HepG2 (cell line): ENCODE measurements around the gene NDUFB7. TPM values are rescaled to one million over a fixed set of nuclear protein-coding genes. Genes with fewer than 3 reads are reported as not detected.

Source experiments
- BRCA1 ChIP-seq: sonication (generic); formaldehyde crosslinking; IDR thresholded peaks from 2 replicates; pipeline ENCODE4 v1.4.0; 2020; ENCODE audit warnings: missing genetic modification reagents
- FOXC1 ChIP-seq: sonication (generic); formaldehyde crosslinking; IDR thresholded peaks from 2 replicates; pipeline ENCODE4 v1.8.0; 2022; ENCODE audit warnings: mild to moderate bottlenecking, missing genetic modification reagents, borderline replicate concordance
- KLF15 ChIP-seq: sonication (generic); formaldehyde crosslinking; IDR thresholded peaks from 2 replicates; pipeline ENCODE4 v1.8.1; 2023; ENCODE audit warnings: borderline replicate concordance, mild to moderate bottlenecking, inconsistent platforms, missing genetic modification reagents, mixed read lengths
- MBNL3 ChIP-seq: fragments of 250-450 bp; sonication (Bioruptor Pico); conservative IDR thresholded peaks from 2 replicates; pipeline ENCODE4 v1.8.0; 2022; ENCODE audit warnings: mild to moderate bottlenecking, inconsistent platforms
- MED1 ChIP-seq: sonication (generic); formaldehyde crosslinking; IDR thresholded peaks from 2 replicates; pipeline ENCODE4 v1.4.0; 2020; ENCODE audit warnings: missing genetic modification reagents
- MTA3 ChIP-seq: sonication (generic); formaldehyde crosslinking; IDR thresholded peaks from 2 replicates; pipeline ENCODE4 v1.4.0; 2020; ENCODE audit warnings: missing genetic modification reagents
- MTF1 ChIP-seq: sonication (generic); formaldehyde crosslinking; IDR thresholded peaks from 2 replicates; pipeline ENCODE4 v1.5.0; 2020; ENCODE audit warnings: missing genetic modification reagents
- NPAS2 ChIP-seq: sonication (generic); formaldehyde crosslinking; IDR thresholded peaks from 2 replicates; pipeline ENCODE4 v1.8.0; 2022; ENCODE audit warnings: mild to moderate bottlenecking, missing genetic modification reagents, borderline replicate concordance
- NR1H2 ChIP-seq: sonication (generic); formaldehyde crosslinking; IDR thresholded peaks from 2 replicates; pipeline ENCODE4 v1.8.1; 2022; ENCODE audit warnings: low read depth, missing genetic modification reagents, borderline replicate concordance
- PPARG ChIP-seq: conservative IDR thresholded peaks from 2 replicates; pipeline ENCODE4 v1.6.1; 2016; ENCODE audit warnings: missing biosample characterization, missing genetic modification reagents
- PRPF4 ChIP-seq: fragments of 200-400 bp; formaldehyde crosslinking; IDR thresholded peaks from 2 replicates; pipeline ENCODE4 v1.6.1; 2016; ENCODE audit warnings: low read length, low read depth; ENCODE audit not compliant: poor library complexity, severe bottlenecking
- RFX1 ChIP-seq: fragments of 450-650 bp; IDR thresholded peaks from 2 replicates; pipeline ENCODE4 v1.6.1; 2017
- SNAPC5 ChIP-seq: sonication (generic); formaldehyde crosslinking; IDR thresholded peaks from 2 replicates; pipeline ENCODE4 v1.8.1; 2023; ENCODE audit warnings: mild to moderate bottlenecking, missing genetic modification reagents, borderline replicate concordance
- TBP ChIP-seq: sonication (generic); formaldehyde crosslinking; IDR thresholded peaks from 2 replicates; pipeline ENCODE4 v1.5.0; 2020; ENCODE audit warnings: missing genetic modification reagents
- ZBTB20 ChIP-seq: sonication (generic); formaldehyde crosslinking; IDR thresholded peaks from 2 replicates; pipeline ENCODE4 v1.8.1; 2023; ENCODE audit warnings: missing genetic modification reagents, low read depth, mild to moderate bottlenecking, borderline replicate concordance
- ZEB1 ChIP-seq: IDR thresholded peaks from 2 replicates; pipeline ENCODE4 v1.6.1; 2012; ENCODE audit warnings: mild to moderate bottlenecking, low read depth, inconsistent platforms; ENCODE audit not compliant: insufficient replicate concordance
- ZNF326 ChIP-seq: sonication (generic); formaldehyde crosslinking; IDR thresholded peaks from 2 replicates; pipeline ENCODE4 v1.4.0; 2020; ENCODE audit warnings: missing genetic modification reagents, borderline replicate concordance
- ZNF773 ChIP-seq: sonication (generic); formaldehyde crosslinking; IDR thresholded peaks from 2 replicates; pipeline ENCODE4 v1.4.0; 2020; ENCODE audit warnings: missing genetic modification reagents, borderline replicate concordance
- ZSCAN29 ChIP-seq: sonication (generic); formaldehyde crosslinking; conservative IDR thresholded peaks from 2 replicates; pipeline ENCODE4 v1.4.0; 2020; ENCODE audit warnings: mild to moderate bottlenecking, missing genetic modification reagents
- polyA plus RNA-seq, 8 experiments: library from polyadenylated mRNA; depleted of rRNA in 3 of 8; stranded (reverse) in 7 of 8; unstranded in 1 of 8; fragments of >200 nt; fragmentation: Illumina TruSeq in 4 of 8; extraction: Trizol in 4 of 8; gene quantifications; 2 replicates each; pipeline versions ENCODE4 v1.2.1 to v1.2.3, GENCODE V29; 2011 to 2016; ENCODE audit warnings: low read depth in 4 of 8, missing spikeins in 1 of 8, mixed read lengths in 1 of 8; ENCODE audit not compliant: insufficient read depth in 1 of 8
- total RNA-seq, 5 experiments: library from RNA; depleted of rRNA; stranded (reverse); fragments of >200 nt; fragmentation: Illumina TruSeq; extraction: Trizol; gene quantifications; 2 replicates each; pipeline ENCODE4 v1.2.3, GENCODE V29; 2016; ENCODE audit warnings: low read depth in 1 of 5
- TF ChIP-seq, protein P1 (sequence below): sonication (generic); formaldehyde crosslinking; IDR thresholded peaks from 2 replicates; pipeline ENCODE4 v1.8.0; 2022; ENCODE audit warnings: missing genetic modification reagents, mild to moderate bottlenecking, inconsistent platforms, borderline replicate concordance
- TF ChIP-seq, protein P2 (sequence below): sonication (generic); formaldehyde crosslinking; IDR thresholded peaks from 2 replicates; pipeline ENCODE4 v1.4.0; 2020; ENCODE audit warnings: missing genetic modification reagents
- TF ChIP-seq, protein P3 (sequence below): sonication (generic); formaldehyde crosslinking; conservative IDR thresholded peaks from 2 replicates; pipeline ENCODE4 v1.4.0; 2020; ENCODE audit warnings: missing genetic modification reagents
- TF ChIP-seq, protein P4 (sequence below): sonication (generic); formaldehyde crosslinking; conservative IDR thresholded peaks from 2 replicates; pipeline ENCODE4 v1.4.0; 2020; ENCODE audit warnings: missing genetic modification reagents

The NDUFB7 gene
- total and polyA plus RNA-seq, 2 of the 13 experiments (the other 11 are each of a cell fraction or from before 2014, with no cell fraction given), result 156 to 198 TPM

GRCh38 chr19:14517840-14518505 is 53.9 kb downstream of the NDUFB7 start, which contains the start of gene DNAJB1 (continued):
- TF ChIP-seq PRPF4 (no peak), PPARG (CRISPR knock-in tag) (no peak), ZNF326 (CRISPR knock-in tag) (no peak), ZEB1 (no peak), ZBTB20 (CRISPR knock-in tag) (no peak), SNAPC5 (CRISPR knock-in tag) (no peak), NR1H2 (CRISPR knock-in tag) (no peak; the same call in 1 of the 2 replicates), KLF15 (no peak; the same call in 1 of the 2 replicates), MED1 (CRISPR knock-in tag) (peak; percentile 38; the same call in 1 of the 2 replicates), MTA3 (no peak), MTF1 (CRISPR knock-in tag) (no peak), MBNL3 (no peak), TBP (0 out of 2 replicates have a peak, but pooled peaks have one; percentile 20), FOXC1 (CRISPR knock-in tag) (no peak), BRCA1 (CRISPR knock-in tag) (peak; percentile 73; the same call in 1 of the 2 replicates), ZNF773 (CRISPR knock-in tag) (no peak; the same call in 1 of the 2 replicates), RFX1 (no peak), ZSCAN29 (CRISPR knock-in tag) (no peak), NPAS2 (CRISPR knock-in tag) (no peak)
- TF ChIP-seq, protein P1, sequence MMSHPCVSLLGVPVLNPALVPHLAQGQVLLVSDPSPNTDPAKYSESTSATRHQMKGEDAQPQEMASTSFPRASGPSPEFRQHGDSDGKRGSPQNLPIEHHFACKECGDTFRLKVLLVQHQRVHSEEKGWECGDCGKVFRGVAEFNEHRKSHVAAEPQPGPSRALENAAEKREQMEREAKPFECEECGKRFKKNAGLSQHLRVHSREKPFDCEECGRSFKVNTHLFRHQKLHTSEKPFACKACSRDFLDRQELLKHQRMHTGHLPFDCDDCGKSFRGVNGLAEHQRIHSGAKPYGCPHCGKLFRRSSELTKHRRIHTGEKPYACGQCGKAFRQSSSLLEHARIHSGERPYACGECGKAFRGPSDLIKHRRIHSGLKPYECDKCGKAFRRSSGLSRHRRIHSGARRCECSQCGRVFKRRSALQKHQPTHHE (CRISPR knock-in tag), result peak; percentile 78; the same call in 1 of the 2 replicates
- TF ChIP-seq, protein P2, sequence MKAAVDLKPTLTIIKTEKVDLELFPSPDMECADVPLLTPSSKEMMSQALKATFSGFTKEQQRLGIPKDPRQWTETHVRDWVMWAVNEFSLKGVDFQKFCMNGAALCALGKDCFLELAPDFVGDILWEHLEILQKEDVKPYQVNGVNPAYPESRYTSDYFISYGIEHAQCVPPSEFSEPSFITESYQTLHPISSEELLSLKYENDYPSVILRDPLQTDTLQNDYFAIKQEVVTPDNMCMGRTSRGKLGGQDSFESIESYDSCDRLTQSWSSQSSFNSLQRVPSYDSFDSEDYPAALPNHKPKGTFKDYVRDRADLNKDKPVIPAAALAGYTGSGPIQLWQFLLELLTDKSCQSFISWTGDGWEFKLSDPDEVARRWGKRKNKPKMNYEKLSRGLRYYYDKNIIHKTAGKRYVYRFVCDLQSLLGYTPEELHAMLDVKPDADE (CRISPR knock-in tag), result no peak
- TF ChIP-seq, protein P3, sequence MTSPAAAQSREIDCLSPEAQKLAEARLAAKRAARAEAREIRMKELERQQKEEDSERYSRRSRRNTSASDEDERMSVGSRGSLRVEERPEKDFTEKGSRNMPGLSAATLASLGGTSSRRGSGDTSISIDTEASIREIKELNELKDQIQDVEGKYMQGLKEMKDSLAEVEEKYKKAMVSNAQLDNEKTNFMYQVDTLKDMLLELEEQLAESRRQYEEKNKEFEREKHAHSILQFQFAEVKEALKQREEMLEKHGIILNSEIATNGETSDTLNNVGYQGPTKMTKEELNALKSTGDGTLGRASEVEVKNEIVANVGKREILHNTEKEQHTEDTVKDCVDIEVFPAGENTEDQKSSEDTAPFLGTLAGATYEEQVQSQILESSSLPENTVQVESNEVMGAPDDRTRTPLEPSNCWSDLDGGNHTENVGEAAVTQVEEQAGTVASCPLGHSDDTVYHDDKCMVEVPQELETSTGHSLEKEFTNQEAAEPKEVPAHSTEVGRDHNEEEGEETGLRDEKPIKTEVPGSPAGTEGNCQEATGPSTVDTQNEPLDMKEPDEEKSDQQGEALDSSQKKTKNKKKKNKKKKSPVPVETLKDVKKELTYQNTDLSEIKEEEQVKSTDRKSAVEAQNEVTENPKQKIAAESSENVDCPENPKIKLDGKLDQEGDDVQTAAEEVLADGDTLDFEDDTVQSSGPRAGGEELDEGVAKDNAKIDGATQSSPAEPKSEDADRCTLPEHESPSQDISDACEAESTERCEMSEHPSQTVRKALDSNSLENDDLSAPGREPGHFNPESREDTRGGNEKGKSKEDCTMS (CRISPR knock-in tag), result no peak
- TF ChIP-seq, protein P4, sequence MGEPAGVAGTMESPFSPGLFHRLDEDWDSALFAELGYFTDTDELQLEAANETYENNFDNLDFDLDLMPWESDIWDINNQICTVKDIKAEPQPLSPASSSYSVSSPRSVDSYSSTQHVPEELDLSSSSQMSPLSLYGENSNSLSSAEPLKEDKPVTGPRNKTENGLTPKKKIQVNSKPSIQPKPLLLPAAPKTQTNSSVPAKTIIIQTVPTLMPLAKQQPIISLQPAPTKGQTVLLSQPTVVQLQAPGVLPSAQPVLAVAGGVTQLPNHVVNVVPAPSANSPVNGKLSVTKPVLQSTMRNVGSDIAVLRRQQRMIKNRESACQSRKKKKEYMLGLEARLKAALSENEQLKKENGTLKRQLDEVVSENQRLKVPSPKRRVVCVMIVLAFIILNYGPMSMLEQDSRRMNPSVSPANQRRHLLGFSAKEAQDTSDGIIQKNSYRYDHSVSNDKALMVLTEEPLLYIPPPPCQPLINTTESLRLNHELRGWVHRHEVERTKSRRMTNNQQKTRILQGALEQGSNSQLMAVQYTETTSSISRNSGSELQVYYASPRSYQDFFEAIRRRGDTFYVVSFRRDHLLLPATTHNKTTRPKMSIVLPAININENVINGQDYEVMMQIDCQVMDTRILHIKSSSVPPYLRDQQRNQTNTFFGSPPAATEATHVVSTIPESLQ, result no peak
